HEK293 (cell line): ENCODE measurements around the gene QDPR.

Source experiments
- CTCF ChIA-PET: fragments of 350-600 bp; formaldehyde crosslinking; extraction: SDS; loops from one replicate; lab custom pipeline; 2021; ENCODE audit warnings: antibody characterized with exemption; lab: Yijun Ruan, JAX
- POLR2A ChIA-PET: fragments of 300-600 bp; formaldehyde crosslinking; extraction: SDS; loops from one replicate; lab custom pipeline; 2020; ENCODE audit warnings: antibody characterized with exemption, inconsistent platforms; lab: Yijun Ruan, JAX
- H3K27ac ChIP-seq: fragments of 200-500 bp; sonication (Bioruptor generic); 2 replicates; pipeline ENCODE4 v1.5.1; 2014; ENCODE audit warnings: low read depth, low read length, control low read depth, inconsistent platforms; ENCODE audit errors: extremely low read depth
- H3K36me3 ChIP-seq, 2 experiments: fragments of 200-500 bp in 1 of 2; sonication (Bioruptor generic) in 1 of 2; 1 replicate in 1 of 2; 2 replicates in 1 of 2; pipeline ENCODE4 v1.5.1; 2014 to 2017; ENCODE audit warnings: inconsistent platforms in 2 of 2, low read length in 2 of 2; ENCODE audit not compliant: control insufficient read depth in 2 of 2, insufficient read depth in 1 of 2
- H3K4me1 ChIP-seq: fragments of 200-500 bp; sonication (Bioruptor generic); 2 replicates; pipeline ENCODE4 v1.5.1; 2014; ENCODE audit warnings: mild to moderate bottlenecking, low read length, inconsistent platforms; ENCODE audit not compliant: control insufficient read depth, insufficient read depth
- H3K4me3 ChIP-seq: 2 replicates; pipeline ENCODE4 v1.5.1; 2011; ENCODE audit warnings: low read depth, mild to moderate bottlenecking, control low read depth, low read length, moderate library complexity
- H3K9me3 ChIP-seq: fragments of 200-500 bp; sonication (Bioruptor generic); 2 replicates; pipeline ENCODE4 v1.5.1; 2014; ENCODE audit warnings: low read depth, low read length, inconsistent platforms; ENCODE audit not compliant: control insufficient read depth, insufficient read depth
- GFI1B ChIP-seq: fragments of 450-650 bp; formaldehyde crosslinking; IDR thresholded peaks from 2 replicates; pipeline ENCODE4 v1.5.1; 2016; ENCODE audit warnings: missing biosample characterization, missing genetic modification characterization
- YY1 ChIP-seq: fragments of 450-650 bp; formaldehyde crosslinking; IDR thresholded peaks from 2 replicates; pipeline ENCODE4 v1.5.1; 2018; ENCODE audit warnings: missing biosample characterization, missing genetic modification characterization
- ZBTB11 ChIP-seq: fragments of 450-650 bp; formaldehyde crosslinking; conservative IDR thresholded peaks from 2 replicates; pipeline ENCODE4 v1.5.1; 2016; ENCODE audit warnings: low read depth, missing biosample characterization, missing genetic modification characterization
- ZBTB21 ChIP-seq: fragments of 450-650 bp; formaldehyde crosslinking; IDR thresholded peaks from 2 replicates; pipeline ENCODE4 v1.5.1; 2017; ENCODE audit warnings: missing biosample characterization, missing genetic modification characterization
- ZBTB26 ChIP-seq: fragments of 450-650 bp; formaldehyde crosslinking; optimal IDR thresholded peaks from 2 replicates; pipeline ENCODE3; 2016; ENCODE audit warnings: missing biosample characterization, mild to moderate bottlenecking, missing genetic modification characterization
- ZIC2 ChIP-seq: fragments of 450-650 bp; formaldehyde crosslinking; IDR thresholded peaks from 2 replicates; pipeline ENCODE4 v1.5.1; 2016; ENCODE audit warnings: missing biosample characterization, missing genetic modification characterization
- ZNF132 ChIP-seq: fragments of 450-650 bp; formaldehyde crosslinking; IDR thresholded peaks from 2 replicates; pipeline ENCODE4 v1.5.1; 2017; ENCODE audit warnings: missing biosample characterization, missing genetic modification characterization, borderline replicate concordance
- ZNF148 ChIP-seq: fragments of 450-650 bp; formaldehyde crosslinking; IDR thresholded peaks from 2 replicates; pipeline ENCODE4 v1.5.0; 2017; ENCODE audit warnings: missing biosample characterization, missing genetic modification characterization, borderline replicate concordance
- ZNF26 ChIP-seq: fragments of 450-650 bp; formaldehyde crosslinking; IDR thresholded peaks from 2 replicates; pipeline ENCODE4 v1.5.1; 2016; ENCODE audit warnings: missing biosample characterization, missing genetic modification characterization
- ZNF404 ChIP-seq: fragments of 450-650 bp; formaldehyde crosslinking; IDR thresholded peaks from 2 replicates; pipeline ENCODE4 v1.5.1; 2017; ENCODE audit warnings: missing biosample characterization, missing genetic modification characterization
- ZNF501 ChIP-seq: fragments of 450-650 bp; formaldehyde crosslinking; IDR thresholded peaks from 2 replicates; pipeline ENCODE4 v1.5.1; 2016; ENCODE audit warnings: missing biosample characterization, missing genetic modification characterization
- ZNF561 ChIP-seq: fragments of 450-650 bp; IDR thresholded peaks from 2 replicates; pipeline ENCODE4 v1.5.1; 2018; ENCODE audit warnings: missing biosample characterization, missing genetic modification characterization, borderline replicate concordance
- ZNF580 ChIP-seq: fragments of 450-650 bp; formaldehyde crosslinking; IDR thresholded peaks from 2 replicates; pipeline ENCODE4 v1.5.1; 2016; ENCODE audit warnings: missing biosample characterization, missing genetic modification characterization
- ZNF600 ChIP-seq: fragments of 450-650 bp; formaldehyde crosslinking; IDR thresholded peaks from 2 replicates; pipeline ENCODE4 v1.5.1; 2016; ENCODE audit warnings: missing biosample characterization, missing genetic modification characterization
- ZNF621 ChIP-seq: fragments of 450-650 bp; formaldehyde crosslinking; IDR thresholded peaks from 2 replicates; pipeline ENCODE4 v1.5.1; 2017; ENCODE audit warnings: missing biosample characterization, missing genetic modification characterization
- ZNF670 ChIP-seq: fragments of 450-650 bp; formaldehyde crosslinking; IDR thresholded peaks from 2 replicates; pipeline ENCODE4 v1.5.1; 2016; ENCODE audit warnings: missing biosample characterization, missing genetic modification characterization, low read depth
- ZNF747 ChIP-seq: fragments of 450-650 bp; formaldehyde crosslinking; IDR thresholded peaks from 2 replicates; pipeline ENCODE4 v1.5.1; 2016; ENCODE audit warnings: missing biosample characterization, missing genetic modification characterization
- ZSCAN5A ChIP-seq: fragments of 450-650 bp; formaldehyde crosslinking; IDR thresholded peaks from 2 replicates; pipeline ENCODE4 v1.5.1; 2016; ENCODE audit warnings: missing biosample characterization, missing genetic modification characterization

Gene QDPR

GRCh38 chr4:17504081-17504480 lies 7.8 kb downstream of the QDPR start:
- Histone ChIP-seq H3K4me3 (no peak overlapping the region), H3K4me1 (no peaks in the 10 kb centered on the region), H3K9me3 (no peaks in the 10 kb centered on the region), H3K27ac (no peak overlapping the region), H3K36me3 (peaks cover 0 to 66% of the 10 kb centered on the region in 2 experiments; a peak in 2 of 3 replicates)
- ChIA-PET CTCF (interaction anchor here (1.1 kb wide), 1 partner anchor 35 kb away, joined by 3 read pairs; no protein-coding TSS in a partner anchor), POLR2A (no interaction called here)
- no peak for TF ChIP-seq ZNF26 (tag by site-specific recombination)
- TF ChIP-seq GFI1B (tag by site-specific recombination), result no peak
- TF ChIP-seq ZNF600, result no peak
- no peak for TF ChIP-seq ZBTB11 (tag by site-specific recombination)
- TF ChIP-seq ZBTB21 (tag by site-specific recombination), result no peak
- TF ChIP-seq ZNF747, result no peak
- TF ChIP-seq ZIC2, result no peak
- TF ChIP-seq ZNF148 (tag by site-specific recombination), result no peak
- no peak for TF ChIP-seq ZNF501 (tag by site-specific recombination)
- no peak for TF ChIP-seq ZSCAN5A (tag by site-specific recombination)
- no peak for TF ChIP-seq YY1 (tag by site-specific recombination)
- TF ChIP-seq ZNF580, result no peak
- no peak for TF ChIP-seq ZBTB26 (tag by site-specific recombination)
- TF ChIP-seq ZNF621 (tag by site-specific recombination), result no peak
- TF ChIP-seq ZNF561 (tag by site-specific recombination), result no peak
- TF ChIP-seq ZNF132 (tag by site-specific recombination), result no peak
- no peak for TF ChIP-seq ZNF670 (tag by site-specific recombination)
- no peak for TF ChIP-seq ZNF404 (tag by site-specific recombination)
